Measurements from ENCODE around the gene SH3BP4. TPM values are rescaled to one million over a fixed set of nuclear protein-coding genes. Genes with fewer than 3 reads are reported as not detected.

SH3BP4 gene
- total and polyA plus RNA-seq, 2 donors (not counting 1 experiment from before 2014, with no cell fraction given), result 1.00 to 1.3 TPM

- H3K9me3 Mint-ChIP-seq (ENCODE audit: insufficient read depth), result no peaks in the 10 kb centered on the region
- H3K9me3 ChIP-seq (ENCODE audit: control extremely low read depth in 1 of 3, control insufficient read depth in 2 of 3, insufficient read depth in 1 of 3, low read length in 2 of 3), result peaks cover 0 to 9% (median 0%) of the 10 kb centered on the region in 3 donors
- intact Hi-C loops (cut with micrococcal nuclease), result no loop called here
- TF ChIP-seq EZH2 (IDR thresholded peaks at IDR 0.05; ENCODE audit: borderline replicate concordance, insufficient read depth, low read depth, low read length, poor library complexity, severe bottlenecking) (no peak), CTCF (IDR thresholded peaks at IDR 0.05) (no peak)
- DNase-seq (no peak), ATAC-seq (ENCODE audit: low read depth) (no peak)
- H3K4me1 Mint-ChIP-seq, result no peaks in the 10 kb centered on the region
- WGBS (ENCODE audit: insufficient coverage), result 96% methylated on average over 14 of the region's 15 CpGs
- no peaks in the 10 kb centered on the region for H3K4me1 ChIP-seq (ENCODE audit: control insufficient read depth in 2 of 2, insufficient read depth in 2 of 2, low read length in 2 of 2)
- no peak overlapping the region for H2AFZ ChIP-seq (ENCODE audit: insufficient read depth, low read depth, low read length, poor library complexity, severe bottlenecking)
- no peak overlapping the region for H3K4me2 ChIP-seq (replicated peaks; ENCODE audit: low read depth, low read length, poor library complexity, severe bottlenecking)
- no peaks in the 10 kb centered on the region for H4K20me1 ChIP-seq (ENCODE audit: control insufficient read depth, insufficient read depth, low read length, poor library complexity, severe bottlenecking)
- no peak overlapping the region for H3K27ac Mint-ChIP-seq
- H3K36me3 ChIP-seq (replicated peaks in 1 of 2; ENCODE audit: control extremely low read depth in 1 of 2, control insufficient read depth in 1 of 2, extremely low read depth in 1 of 2, insufficient read depth in 2 of 2, low read length in 1 of 2), result no peaks in the 10 kb centered on the region
- H3K27me3 Mint-ChIP-seq, result peaks cover 3% of the 10 kb centered on the region
- ChIA-PET CTCF (no interaction called here), POLR2A (no interaction called here)
- H3K27me3 ChIP-seq (replicated peaks in 1 of 4; ENCODE audit: control extremely low read depth in 1 of 4, control insufficient read depth in 3 of 4, insufficient read depth in 4 of 4, low read length in 3 of 4), result no peaks in the 10 kb centered on the region
- no peak overlapping the region for H3K4me3 Mint-ChIP-seq
- no peaks in the 10 kb centered on the region for H3K79me2 ChIP-seq (ENCODE audit: control insufficient read depth, insufficient read depth, low read length)
- no peak overlapping the region for H3K27ac ChIP-seq (ENCODE audit: low read length in 2 of 2)
- H3K9ac ChIP-seq (ENCODE audit: low read length), result no peak overlapping the region
- no peak overlapping the region for H3K4me3 ChIP-seq (ENCODE audit: control extremely low read depth in 1 of 5, extremely low read depth in 1 of 5, insufficient read depth in 1 of 5, low read depth in 2 of 5, low read length in 4 of 5)
Observed at GRCh38 chr2:235011929-235012631, 60.3 kb downstream of the SH3BP4 start.

GRCh38 chr2:235017441-235017840, 65.6 kb downstream of the SH3BP4 start:
- Histone ChIP-seq H4K20me1 (ENCODE audit: control insufficient read depth, insufficient read depth, low read length, poor library complexity, severe bottlenecking) (no peaks in the 10 kb centered on the region), H3K79me2 (ENCODE audit: control insufficient read depth, insufficient read depth, low read length) (no peaks in the 10 kb centered on the region), H3K9ac (ENCODE audit: low read length) (no peak overlapping the region), H3K27me3 (replicated peaks in 1 of 4; ENCODE audit: control extremely low read depth in 1 of 4, control insufficient read depth in 3 of 4, insufficient read depth in 4 of 4, low read length in 3 of 4) (no peaks in the 10 kb centered on the region), H2AFZ (ENCODE audit: insufficient read depth, low read depth, low read length, poor library complexity, severe bottlenecking) (no peak overlapping the region), H3K36me3 (replicated peaks in 1 of 2; ENCODE audit: control extremely low read depth in 1 of 2, control insufficient read depth in 1 of 2, extremely low read depth in 1 of 2, insufficient read depth in 2 of 2, low read length in 1 of 2) (no peaks in the 10 kb centered on the region), H3K4me2 (replicated peaks; ENCODE audit: low read depth, low read length, poor library complexity, severe bottlenecking) (no peak overlapping the region), H3K4me1 (ENCODE audit: control insufficient read depth in 2 of 2, insufficient read depth in 2 of 2, low read length in 2 of 2) (no peaks in the 10 kb centered on the region), H3K27ac (ENCODE audit: low read length in 2 of 2) (no peak overlapping the region), H3K9me3 (ENCODE audit: control extremely low read depth in 1 of 3, control insufficient read depth in 2 of 3, insufficient read depth in 1 of 3, low read length in 2 of 3) (peaks cover 0 to 9% (median 0%) of the 10 kb centered on the region in 3 donors), H3K4me3 (ENCODE audit: control extremely low read depth in 1 of 5, extremely low read depth in 1 of 5, insufficient read depth in 1 of 5, low read depth in 2 of 5, low read length in 4 of 5) (no peak overlapping the region)
- CTCF ChIA-PET, result interaction anchor here (1.5 kb wide), 1 partner anchor 9 kb away, joined by 3 read pairs; no protein-coding TSS in a partner anchor
- H3K27ac Mint-ChIP-seq, result no peak overlapping the region
- no peak for ATAC-seq (ENCODE audit: low read depth)
- 41% methylated on average over 2 of the region's 4 CpGs for WGBS (ENCODE audit: insufficient coverage)
- no peaks in the 10 kb centered on the region for H3K9me3 Mint-ChIP-seq (ENCODE audit: insufficient read depth)
- intact Hi-C loops (cut with micrococcal nuclease), result no loop called here
- TF ChIP-seq CTCF (IDR thresholded peaks at IDR 0.05) (no peak), EZH2 (IDR thresholded peaks at IDR 0.05; ENCODE audit: borderline replicate concordance, insufficient read depth, low read depth, low read length, poor library complexity, severe bottlenecking) (no peak)
- no peak for DNase-seq
- peaks cover 6% of the 10 kb centered on the region for H3K27me3 Mint-ChIP-seq
- no peaks in the 10 kb centered on the region for H3K4me1 Mint-ChIP-seq
- POLR2A ChIA-PET, result interaction anchor here (0.6 to 0.7 kb wide), 2 partner anchors 8 to 9 kb away, joined by 3 read pairs; no protein-coding TSS in a partner anchor
- no peak overlapping the region for H3K4me3 Mint-ChIP-seq
